HepG2 (cell line): Measurements from ENCODE around the gene GPR65. TPM values are rescaled to one million over a fixed set of nuclear protein-coding genes. Genes with fewer than 3 reads are reported as not detected.
A peak's percentile ranks its signal among the peaks of the same experiment; 100 is the strongest.

ENCODE experiments used
- ATAC-seq: fragments of 200-7000 bp; cut with Tn5 transposase; 3 replicates; pipeline ENCODE4 v1.9.1; 2020; ENCODE audit warnings: mild to moderate bottlenecking, moderate library complexity
- BruUV-seq: library from RNA; stranded (reverse); fragments of 400-500 nt; replicated peaks from 2 replicates; lab custom pipeline; 2021; lab: Mats Ljungman, UMichigan
- CTCF ChIA-PET: fragments of 300-600 bp; formaldehyde crosslinking; extraction: SDS; loops from one replicate; lab custom pipeline; 2021; ENCODE audit warnings: low total read pairs, inconsistent platforms, low intra/inter-chr PET ratio; lab: Yijun Ruan, JAX
- POLR2A ChIA-PET: fragments of 350-600 bp; sonication (Branson Sonifier 250); formaldehyde crosslinking; loops from one replicate; lab custom pipeline; 2020; ENCODE audit warnings: antibody characterized with exemption, inconsistent platforms; lab: Yijun Ruan, JAX
- DNase-seq: peaks from one replicate; pipeline ENCODE4 v3.0.0-alpha.2; 2015; ENCODE audit warnings: low spot score
- FAIRE-seq: peaks from 3 replicates; lab custom pipeline; 2011; peaks lifted over from hg19 to GRCh38; lab: Jason Lieb, UNC
- H2AFZ ChIP-seq: one replicate; pipeline ENCODE4 v1.6.1; 2011; ENCODE audit warnings: low read length, inconsistent platforms
- H3K27ac ChIP-seq: fragments of 300-600 bp; 3 replicates; pipeline ENCODE4 v1.8.0; 2011; ENCODE audit warnings: mixed run types, mild to moderate bottlenecking, mixed read lengths, low read length, inconsistent platforms; ENCODE audit not compliant: insufficient read depth; ENCODE audit errors: extremely low read length
- H3K27me3 ChIP-seq, 2 experiments: fragments of 200-600 bp in 1 of 2; 2 replicates in 1 of 2; 3 replicates in 1 of 2; pipeline versions ENCODE4 v1.6.0 to v1.8.0; 2011; ENCODE audit warnings: low read length in 2 of 2, mild to moderate bottlenecking in 2 of 2, moderate library complexity in 2 of 2, inconsistent platforms in 1 of 2; ENCODE audit not compliant: insufficient read depth in 2 of 2, control insufficient read depth in 1 of 2
- H3K36me3 ChIP-seq, 2 experiments: fragments of 200-600 bp in 1 of 2; replicated peaks in 1 of 2; 2 replicates in 1 of 2; 3 replicates in 1 of 2; pipeline versions ENCODE4 v1.5.1 to v1.8.0; 2011; ENCODE audit warnings: low read length in 2 of 2, inconsistent platforms in 1 of 2; ENCODE audit not compliant: insufficient read depth in 2 of 2, control insufficient read depth in 1 of 2
- H3K4me1 ChIP-seq: 2 replicates; pipeline ENCODE4 v1.5.1; 2012; ENCODE audit warnings: low read length, inconsistent platforms; ENCODE audit not compliant: insufficient read depth
- H3K4me2 ChIP-seq: 2 replicates; pipeline ENCODE4 v1.6.0; 2011; ENCODE audit warnings: low read depth, low read length, inconsistent platforms
- H3K4me3 ChIP-seq, 3 experiments: fragments of 200-600 bp in 1 of 3; sonication (generic), shearing (Covaris generic) in 1 of 3; replicated peaks in 1 of 3; 2 replicates each; pipeline ENCODE4 v1.5.1; 2011 to 2016; ENCODE audit warnings: low read length in 3 of 3, inconsistent platforms in 2 of 3, low read depth in 2 of 3, mild to moderate bottlenecking in 2 of 3, control low read depth in 1 of 3, mixed read lengths in 1 of 3; ENCODE audit not compliant: insufficient read depth in 1 of 3
- H3K79me2 ChIP-seq: one replicate; pipeline ENCODE4 v1.6.1; 2011; ENCODE audit warnings: low read length, inconsistent platforms; ENCODE audit not compliant: insufficient read depth
- H3K9ac ChIP-seq: 2 replicates; pipeline ENCODE4 v1.6.0; 2011; ENCODE audit warnings: mild to moderate bottlenecking, low read depth, low read length, inconsistent platforms; ENCODE audit not compliant: insufficient read depth
- H3K9me3 ChIP-seq: 2 replicates; pipeline ENCODE4 v1.5.1; 2012; ENCODE audit warnings: mild to moderate bottlenecking, low read length
- H4K20me1 ChIP-seq: 2 replicates; pipeline ENCODE4 v1.6.0; 2011; ENCODE audit warnings: inconsistent platforms, mild to moderate bottlenecking, low read length, moderate library complexity; ENCODE audit not compliant: insufficient read depth
- DNMT1 ChIP-seq: sonication (generic); formaldehyde crosslinking; IDR thresholded peaks from 2 replicates; pipeline ENCODE4 v1.5.1; 2020; ENCODE audit warnings: mild to moderate bottlenecking, missing genetic modification reagents
- EED ChIP-seq: sonication (generic); formaldehyde crosslinking; IDR thresholded peaks from 2 replicates; pipeline ENCODE4 v1.5.0; 2020; ENCODE audit warnings: mild to moderate bottlenecking, missing genetic modification reagents
- IRF1 ChIP-seq: sonication (generic); formaldehyde crosslinking; IDR thresholded peaks from 2 replicates; pipeline ENCODE4 v1.4.0; 2020; ENCODE audit warnings: low read depth, mild to moderate bottlenecking, missing genetic modification reagents
- SOX13 ChIP-seq, 3 experiments: fragments of 450-650 bp in 1 of 3; sonication (generic) in 1 of 3; formaldehyde crosslinking in 1 of 3; IDR thresholded peaks in 2 of 3; conservative IDR thresholded peaks in 1 of 3; 2 replicates each; pipeline versions ENCODE4 v1.5.0 to v1.6.1; 2016 to 2020; ENCODE audit warnings: antibody characterized with exemption in 1 of 3, mild to moderate bottlenecking in 1 of 3, missing compliant biosample characterization in 1 of 3, missing genetic modification reagents in 1 of 3, moderate library complexity in 1 of 3
- SP5 ChIP-seq: IDR thresholded peaks from 2 replicates; pipeline ENCODE4 v1.6.1; 2016; ENCODE audit warnings: low read depth, borderline replicate concordance
- SRF ChIP-seq: IDR thresholded peaks from 2 replicates; pipeline ENCODE4 v1.6.1; 2011; ENCODE audit warnings: mild to moderate bottlenecking, low read depth, low read length, moderate library complexity
- TBX3 ChIP-seq: fragments of 450-650 bp; IDR thresholded peaks from 2 replicates; pipeline ENCODE4 v1.6.1; 2017; ENCODE audit warnings: antibody characterized with exemption, mild to moderate bottlenecking, inconsistent platforms, borderline replicate concordance
- THYN1 ChIP-seq: sonication (generic); formaldehyde crosslinking; IDR thresholded peaks from 2 replicates; pipeline ENCODE4 v1.8.1; 2023; ENCODE audit warnings: low read depth, mild to moderate bottlenecking, moderate library complexity, missing genetic modification reagents, borderline replicate concordance
- ZBTB3 ChIP-seq: sonication (generic); formaldehyde crosslinking; IDR thresholded peaks from 2 replicates; pipeline ENCODE4 v1.4.0; 2020; ENCODE audit warnings: low read depth, mild to moderate bottlenecking, moderate library complexity, missing genetic modification reagents, borderline replicate concordance
- ZNF331 ChIP-seq: sonication (generic); formaldehyde crosslinking; IDR thresholded peaks from 2 replicates; pipeline ENCODE4 v1.4.0; 2020; ENCODE audit warnings: missing genetic modification reagents
- ZNF792 ChIP-seq: IDR thresholded peaks from 2 replicates; pipeline ENCODE4 v1.6.1; 2016
- ZZZ3 ChIP-seq: sonication (generic); formaldehyde crosslinking; IDR thresholded peaks from 2 replicates; pipeline ENCODE4 v1.4.0; 2020; ENCODE audit warnings: missing genetic modification reagents, mild to moderate bottlenecking, borderline replicate concordance
- WGBS: methylation state at CpG from one replicate; pipeline ENCODE4 v1.1.6; 2017; ENCODE audit warnings: low lambda C conversion rate; 5-methylcytosine and 5-hydroxymethylcytosine counted together
- in situ Hi-C: cut with HindIII; loops from 2 replicates; pipeline ENCODE4 v1.10.0; 2017; ENCODE audit warnings: low pct_unique_long_range_greater_than_20kb; ENCODE audit not compliant: extremely low pct_ligation_motif_present
- intact Hi-C: fragments of 100-400 bp; cut with micrococcal nuclease; formaldehyde crosslinking; loops from one replicate; pipeline ENCODE4 v1.10.0; 2022; ENCODE audit not compliant: unreplicated experiment
- polyA plus RNA-seq, 8 experiments: library from polyadenylated mRNA; depleted of rRNA in 3 of 8; stranded (reverse) in 7 of 8; unstranded in 1 of 8; fragments of >200 nt; fragmentation: Illumina TruSeq in 4 of 8; extraction: Trizol in 4 of 8; gene quantifications; 2 replicates each; pipeline versions ENCODE4 v1.2.1 to v1.2.3, GENCODE V29; 2011 to 2016; ENCODE audit warnings: low read depth in 4 of 8, missing spikeins in 1 of 8, mixed read lengths in 1 of 8; ENCODE audit not compliant: insufficient read depth in 1 of 8
- total RNA-seq, 5 experiments: library from RNA; depleted of rRNA; stranded (reverse); fragments of >200 nt; fragmentation: Illumina TruSeq; extraction: Trizol; gene quantifications; 2 replicates each; pipeline ENCODE4 v1.2.3, GENCODE V29; 2016; ENCODE audit warnings: low read depth in 1 of 5
- TF ChIP-seq, protein P1 (sequence below): sonication (generic); formaldehyde crosslinking; IDR thresholded peaks from 2 replicates; pipeline ENCODE4 v1.5.1; 2020; ENCODE audit warnings: missing genetic modification reagents, mild to moderate bottlenecking, borderline replicate concordance
- TF ChIP-seq, protein P2 (sequence below): sonication (generic); formaldehyde crosslinking; IDR thresholded peaks from 2 replicates; pipeline ENCODE4 v1.5.1; 2020; ENCODE audit warnings: mild to moderate bottlenecking, missing genetic modification reagents, moderate library complexity

GPR65 gene
- total and polyA plus RNA-seq, 2 of the 13 experiments (the other 11 are each of a cell fraction or from before 2014, with no cell fraction given) = not detected

DNA sequence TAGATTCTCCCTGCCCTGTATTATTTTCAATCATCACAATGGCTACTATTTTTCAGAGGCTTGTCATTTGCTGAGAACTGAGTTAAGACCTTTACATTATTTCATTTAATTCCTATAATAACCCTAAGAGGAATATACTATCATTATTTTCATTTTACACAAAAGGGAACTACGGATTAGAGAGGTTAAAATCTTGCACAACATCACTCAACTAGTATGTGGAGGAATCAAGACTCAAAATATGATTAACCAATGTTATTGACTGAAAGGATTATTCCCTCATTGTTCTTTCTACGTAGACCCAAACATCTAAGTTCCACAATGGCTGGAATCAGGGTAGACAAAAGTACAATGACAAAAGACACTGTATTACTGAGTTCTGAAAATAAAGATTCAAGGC, 45.0 kb downstream of the GPR65 start:
- Histone ChIP-seq H3K79me2 (peaks cover 41% of the 10 kb centered on the region), H3K4me1 (peaks cover 33% of the 10 kb centered on the region), H3K9me3 (peaks cover 18% of the 10 kb centered on the region), H3K27ac (no peak overlapping the region), H3K4me2 (no peak overlapping the region), H3K9ac (no peak overlapping the region), H4K20me1 (no peaks in the 10 kb centered on the region), H3K27me3 (no peaks in the 10 kb centered on the region), H2AFZ (no peak overlapping the region), H3K4me3 (no peak overlapping the region), H3K36me3 (peaks cover 20 to 33% of the 10 kb centered on the region in 2 experiments)
- BruUV-seq = no TSS peak
- TF ChIP-seq EED (CRISPR knock-in tag) = no peak
- no peak for TF ChIP-seq SOX13 (IDR thresholded peaks at IDR 0.05)
- peak in 1 of 2 experiments; percentile 41; a peak in 1 of 4 replicates for TF ChIP-seq SOX13 (CRISPR knock-in tag; conservative IDR thresholded peaks at IDR 0.05 in 1 of 2, IDR thresholded peaks at IDR 0.05 in 1 of 2)
- WGBS = 96% methylated on average over 2 of the region's 2 CpGs
- CTCF ChIA-PET = no interaction called here
- intact Hi-C loops (no loop called here), in situ Hi-C loops (no loop called here)
- DNase-seq (no peak), FAIRE-seq (no peak), ATAC-seq (no peak)
- POLR2A ChIA-PET = no interaction called here

DNA sequence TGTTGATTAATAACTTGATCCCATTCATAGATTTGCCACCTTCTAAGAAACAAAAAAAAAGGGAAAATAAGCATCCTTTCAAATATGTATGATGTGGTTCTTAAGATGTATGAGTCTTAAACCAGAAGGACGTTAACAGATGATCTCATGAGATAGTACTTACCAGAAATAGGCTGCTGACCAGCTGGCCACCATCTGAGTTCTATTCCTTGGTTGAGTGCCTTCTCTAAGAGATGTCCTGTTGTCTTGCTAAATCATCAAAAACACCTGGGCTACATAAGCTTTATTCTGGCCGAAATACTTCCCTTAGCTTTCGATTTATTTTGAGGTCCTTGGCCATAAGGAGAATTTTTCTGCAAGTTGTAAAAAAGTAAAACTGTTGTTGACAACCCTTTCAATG, 55.6 kb downstream of the GPR65 start:
- BruUV-seq = no TSS peak
- no peak for ATAC-seq
- WGBS = 100% methylated on average over 3 of the region's 3 CpGs
- FAIRE-seq = no peak
- no peak overlapping the region for H3K4me3 ChIP-seq
- 0 out of 5 replicates have a peak, but pooled peaks cover 1 to 10% of the 10 kb centered on the region in 2 experiments for H3K36me3 ChIP-seq
- POLR2A ChIA-PET = no interaction called here
- H4K20me1 ChIP-seq = no peaks in the 10 kb centered on the region
- H3K9ac ChIP-seq = no peak overlapping the region
- H3K27me3 ChIP-seq = no peaks in the 10 kb centered on the region
- no peak overlapping the region for H3K27ac ChIP-seq
- peaks cover 9% of the 10 kb centered on the region for H3K4me1 ChIP-seq
- intact Hi-C loops (no loop called here), in situ Hi-C loops (no loop called here)
- no peak overlapping the region for H3K4me2 ChIP-seq
- peaks cover 16% of the 10 kb centered on the region for H3K79me2 ChIP-seq
- H2AFZ ChIP-seq = no peak overlapping the region
- no peaks in the 10 kb centered on the region for H3K9me3 ChIP-seq
- no peak for DNase-seq
- CTCF ChIA-PET = no interaction called here
- TF ChIP-seq IRF1 (CRISPR knock-in tag) (no peak), ZNF331 (CRISPR knock-in tag) (no peak), TBX3 (no peak), SRF (no peak), ZBTB3 (CRISPR knock-in tag) (no peak), ZNF792 (CRISPR knock-in tag) (no peak), DNMT1 (no peak), THYN1 (CRISPR knock-in tag) (no peak), ZZZ3 (CRISPR knock-in tag) (no peak), SP5 (no peak)
- TF ChIP-seq, protein P1, sequence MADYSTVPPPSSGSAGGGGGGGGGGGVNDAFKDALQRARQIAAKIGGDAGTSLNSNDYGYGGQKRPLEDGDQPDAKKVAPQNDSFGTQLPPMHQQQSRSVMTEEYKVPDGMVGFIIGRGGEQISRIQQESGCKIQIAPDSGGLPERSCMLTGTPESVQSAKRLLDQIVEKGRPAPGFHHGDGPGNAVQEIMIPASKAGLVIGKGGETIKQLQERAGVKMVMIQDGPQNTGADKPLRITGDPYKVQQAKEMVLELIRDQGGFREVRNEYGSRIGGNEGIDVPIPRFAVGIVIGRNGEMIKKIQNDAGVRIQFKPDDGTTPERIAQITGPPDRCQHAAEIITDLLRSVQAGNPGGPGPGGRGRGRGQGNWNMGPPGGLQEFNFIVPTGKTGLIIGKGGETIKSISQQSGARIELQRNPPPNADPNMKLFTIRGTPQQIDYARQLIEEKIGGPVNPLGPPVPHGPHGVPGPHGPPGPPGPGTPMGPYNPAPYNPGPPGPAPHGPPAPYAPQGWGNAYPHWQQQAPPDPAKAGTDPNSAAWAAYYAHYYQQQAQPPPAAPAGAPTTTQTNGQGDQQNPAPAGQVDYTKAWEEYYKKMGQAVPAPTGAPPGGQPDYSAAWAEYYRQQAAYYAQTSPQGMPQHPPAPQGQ (CRISPR knock-in tag) = no peak
- TF ChIP-seq, protein P2, sequence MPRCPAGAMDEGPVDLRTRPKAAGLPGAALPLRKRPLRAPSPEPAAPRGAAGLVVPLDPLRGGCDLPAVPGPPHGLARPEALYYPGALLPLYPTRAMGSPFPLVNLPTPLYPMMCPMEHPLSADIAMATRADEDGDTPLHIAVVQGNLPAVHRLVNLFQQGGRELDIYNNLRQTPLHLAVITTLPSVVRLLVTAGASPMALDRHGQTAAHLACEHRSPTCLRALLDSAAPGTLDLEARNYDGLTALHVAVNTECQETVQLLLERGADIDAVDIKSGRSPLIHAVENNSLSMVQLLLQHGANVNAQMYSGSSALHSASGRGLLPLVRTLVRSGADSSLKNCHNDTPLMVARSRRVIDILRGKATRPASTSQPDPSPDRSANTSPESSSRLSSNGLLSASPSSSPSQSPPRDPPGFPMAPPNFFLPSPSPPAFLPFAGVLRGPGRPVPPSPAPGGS (CRISPR knock-in tag) = no peak
